ENCODE measurements around the gene RNASE11.
"Not testable (repeated sequence)": the region's sequence is repeated elsewhere in the genome, so short reads cannot be mapped to it uniquely, and the experiment has no call there.

Gene RNASE11

GRCh38 chr14:20570720-20571119 lies 17.1 kb downstream of the RNASE11 start:
- not testable (repeated sequence) for H3K4me1 Mint-ChIP-seq, ATAC-seq, H3K9me3 Mint-ChIP-seq, H3K27me3 Mint-ChIP-seq, H3K4me3 Mint-ChIP-seq, H3K27ac Mint-ChIP-seq
- H3K36me3 Mint-ChIP-seq: peaks cover 11% of the 10 kb centered on the region

- not testable (repeated sequence) for H3K27ac Mint-ChIP-seq, H3K27me3 Mint-ChIP-seq, H3K4me3 Mint-ChIP-seq, H3K4me1 Mint-ChIP-seq, H3K9me3 Mint-ChIP-seq, ATAC-seq
- peaks cover 11% of the 10 kb centered on the region for H3K36me3 Mint-ChIP-seq
These were observed 17.9 kb downstream of the RNASE11 start for GRCh38 chr14:20569865-20570264.

DNA sequence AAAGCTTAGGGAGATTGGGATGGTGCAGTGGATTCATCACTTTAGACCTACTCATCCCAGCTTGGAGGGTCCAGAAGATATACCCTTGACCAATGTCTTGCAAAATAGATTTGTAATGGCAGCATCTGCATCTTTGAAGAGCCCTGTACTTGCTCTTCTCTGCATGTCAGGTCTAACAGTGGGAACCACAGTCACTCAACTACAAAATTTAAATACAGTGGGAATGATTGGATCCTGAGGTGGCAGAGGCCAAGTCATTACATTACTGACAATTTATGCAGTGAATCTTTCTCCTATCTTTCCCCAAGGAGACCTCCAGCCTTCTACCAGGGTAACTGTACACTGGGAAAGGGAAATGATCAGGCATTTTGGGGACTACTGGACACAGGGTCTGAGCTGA lies 18.7 kb downstream of the RNASE11 start:
- ATAC-seq: no peak
- Mint-ChIP-seq H3K27me3 (no peaks in the 10 kb centered on the region), H3K36me3 (peaks cover 11% of the 10 kb centered on the region), H3K9me3 (peaks cover 6% of the 10 kb centered on the region), H3K4me3 (no peak overlapping the region), H3K4me1 (no peaks in the 10 kb centered on the region), H3K27ac (no peak overlapping the region)

DNA sequence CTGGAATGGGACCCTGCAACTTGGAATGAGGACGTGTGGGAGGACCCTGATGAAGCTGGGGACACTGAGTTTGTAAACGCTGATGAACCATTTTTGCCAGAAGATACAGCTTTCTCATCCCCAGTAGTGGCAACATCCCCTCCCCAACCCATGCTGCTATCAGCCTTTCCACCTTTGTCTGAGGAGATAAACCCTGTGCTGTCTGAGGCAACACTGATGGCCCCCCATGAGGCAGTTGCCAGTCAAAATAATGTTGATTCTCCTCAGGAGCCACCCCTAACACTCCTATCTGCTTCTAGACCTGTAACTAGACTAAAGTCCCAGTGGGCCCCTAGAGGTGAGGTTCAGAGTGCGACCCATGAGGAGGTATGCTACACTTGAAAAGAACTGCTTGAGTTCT lies 19.4 kb downstream of the RNASE11 start:
- H3K4me3 Mint-ChIP-seq: no peak overlapping the region
- H3K4me1 Mint-ChIP-seq: no peaks in the 10 kb centered on the region
- H3K27me3 Mint-ChIP-seq: no peaks in the 10 kb centered on the region
- no peak for ATAC-seq
- H3K36me3 Mint-ChIP-seq: peaks cover 11% of the 10 kb centered on the region
- H3K9me3 Mint-ChIP-seq: peaks cover 6% of the 10 kb centered on the region
- no peak overlapping the region for H3K27ac Mint-ChIP-seq

GRCh38 chr14:20567199-20567598 lies 20.6 kb downstream of the RNASE11 start:
- not testable (repeated sequence) for ATAC-seq, H3K4me3 Mint-ChIP-seq, H3K4me1 Mint-ChIP-seq, H3K9me3 Mint-ChIP-seq, H3K27ac Mint-ChIP-seq, H3K27me3 Mint-ChIP-seq
- peaks cover 11% of the 10 kb centered on the region for H3K36me3 Mint-ChIP-seq

GRCh38 chr14:20564501-20564997 lies 23.3 kb downstream of the RNASE11 start:
- ATAC-seq: no peak
- Mint-ChIP-seq H3K27me3 (no peaks in the 10 kb centered on the region), H3K36me3 (peaks cover 11% of the 10 kb centered on the region), H3K4me1 (no peaks in the 10 kb centered on the region), H3K27ac (no peak overlapping the region), H3K4me3 (no peak overlapping the region), H3K9me3 (peaks cover 6% of the 10 kb centered on the region)

GRCh38 chr14:20563971-20564370 lies 23.8 kb downstream of the RNASE11 start:
- no peaks in the 10 kb centered on the region for H3K4me1 Mint-ChIP-seq
- ATAC-seq: no peak
- H3K36me3 Mint-ChIP-seq: peaks cover 11% of the 10 kb centered on the region
- H3K9me3 Mint-ChIP-seq: peaks cover 6% of the 10 kb centered on the region
- no peak overlapping the region for H3K4me3 Mint-ChIP-seq
- H3K27ac Mint-ChIP-seq: no peak overlapping the region
- no peaks in the 10 kb centered on the region for H3K27me3 Mint-ChIP-seq

- Mint-ChIP-seq H3K4me3 (no peak within 1 kb of the TSS), H3K9me3 (no peaks in the 10 kb centered on the region), H3K27me3 (no peaks in the 10 kb centered on the region), H3K36me3 (no peaks in the 10 kb centered on the region), H3K27ac (no peak within 1 kb of the TSS), H3K4me1 (no peaks in the 10 kb centered on the region)
- no peak for ATAC-seq
These were observed 26.8 kb downstream of the RNASE11 start, which contains the start of gene RNASE9 for GRCh38 chr14:20560961-20561360. TSS of gene RNASE9 (minus strand) at chr14:20561047.

GRCh38 chr14:20559461-20559904 lies 28.3 kb downstream of the RNASE11 start:
- no peak overlapping the region for H3K4me3 Mint-ChIP-seq
- H3K4me1 Mint-ChIP-seq: no peaks in the 10 kb centered on the region
- no peaks in the 10 kb centered on the region for H3K27me3 Mint-ChIP-seq
- no peaks in the 10 kb centered on the region for H3K9me3 Mint-ChIP-seq
- no peaks in the 10 kb centered on the region for H3K36me3 Mint-ChIP-seq
- no peak overlapping the region for H3K27ac Mint-ChIP-seq
- ATAC-seq: no peak

- no peak overlapping the region for H3K4me3 Mint-ChIP-seq
- H3K27ac Mint-ChIP-seq: no peak overlapping the region
- H3K27me3 Mint-ChIP-seq: no peaks in the 10 kb centered on the region
- H3K36me3 Mint-ChIP-seq: no peaks in the 10 kb centered on the region
- no peaks in the 10 kb centered on the region for H3K9me3 Mint-ChIP-seq
- no peak for ATAC-seq
- H3K4me1 Mint-ChIP-seq: no peaks in the 10 kb centered on the region
These were observed 30.6 kb downstream of the RNASE11 start for GRCh38 chr14:20557212-20557542.

GRCh38 chr14:20556500-20557211 lies 31.1 kb downstream of the RNASE11 start:
- Mint-ChIP-seq H3K4me3 (no peak overlapping the region), H3K27me3 (no peaks in the 10 kb centered on the region), H3K4me1 (no peaks in the 10 kb centered on the region), H3K36me3 (no peaks in the 10 kb centered on the region), H3K9me3 (no peaks in the 10 kb centered on the region), H3K27ac (no peak overlapping the region)
- ATAC-seq: no peak

DNA sequence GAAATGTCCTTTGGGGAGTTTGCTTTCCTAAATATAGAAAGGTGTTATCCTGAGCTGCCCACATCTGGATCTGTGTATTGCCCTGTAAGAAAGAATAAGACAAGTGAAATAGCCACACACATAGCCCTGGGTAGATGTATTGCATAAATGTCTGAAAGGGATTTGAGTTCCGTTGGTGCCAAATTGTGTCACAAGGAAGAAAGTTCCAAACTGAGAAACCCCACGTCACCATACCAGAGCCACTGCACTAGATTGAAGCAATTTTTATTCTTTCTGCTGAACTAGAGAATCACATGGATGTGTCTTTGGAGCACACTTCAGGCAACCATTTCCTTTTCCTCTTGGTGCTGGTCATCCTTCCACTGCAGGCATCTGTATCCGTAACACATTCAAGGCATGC lies 32.0 kb downstream of the RNASE11 start:
- H3K36me3 Mint-ChIP-seq: no peaks in the 10 kb centered on the region
- no peaks in the 10 kb centered on the region for H3K27me3 Mint-ChIP-seq
- H3K27ac Mint-ChIP-seq: no peak overlapping the region
- no peak overlapping the region for H3K4me3 Mint-ChIP-seq
- no peaks in the 10 kb centered on the region for H3K9me3 Mint-ChIP-seq
- H3K4me1 Mint-ChIP-seq: no peaks in the 10 kb centered on the region
- ATAC-seq: no peak

DNA sequence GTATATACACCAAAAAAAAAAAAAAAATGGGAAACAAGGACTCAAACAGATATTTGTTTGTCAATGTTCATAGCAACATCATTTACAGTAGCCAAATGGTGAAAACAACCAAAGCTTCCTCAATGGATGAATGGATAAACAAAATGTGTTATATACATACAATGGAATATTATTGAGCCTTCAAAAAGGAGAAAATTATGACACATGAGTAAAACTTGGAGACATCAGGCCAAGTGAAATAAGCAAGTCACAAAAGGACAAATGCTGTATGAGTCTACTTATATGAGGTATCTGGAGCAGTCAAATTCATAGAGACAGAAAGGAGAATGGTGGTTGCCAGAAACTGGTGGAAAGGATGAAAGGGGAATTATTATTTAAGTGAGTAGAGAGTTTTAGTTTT lies 34.8 kb downstream of the RNASE11 start:
- no peak overlapping the region for H3K27ac Mint-ChIP-seq
- no peak overlapping the region for H3K4me3 Mint-ChIP-seq
- ATAC-seq: no peak
- no peaks in the 10 kb centered on the region for H3K9me3 Mint-ChIP-seq
- H3K4me1 Mint-ChIP-seq: no peaks in the 10 kb centered on the region
- no peaks in the 10 kb centered on the region for H3K27me3 Mint-ChIP-seq
- H3K36me3 Mint-ChIP-seq: no peaks in the 10 kb centered on the region

DNA sequence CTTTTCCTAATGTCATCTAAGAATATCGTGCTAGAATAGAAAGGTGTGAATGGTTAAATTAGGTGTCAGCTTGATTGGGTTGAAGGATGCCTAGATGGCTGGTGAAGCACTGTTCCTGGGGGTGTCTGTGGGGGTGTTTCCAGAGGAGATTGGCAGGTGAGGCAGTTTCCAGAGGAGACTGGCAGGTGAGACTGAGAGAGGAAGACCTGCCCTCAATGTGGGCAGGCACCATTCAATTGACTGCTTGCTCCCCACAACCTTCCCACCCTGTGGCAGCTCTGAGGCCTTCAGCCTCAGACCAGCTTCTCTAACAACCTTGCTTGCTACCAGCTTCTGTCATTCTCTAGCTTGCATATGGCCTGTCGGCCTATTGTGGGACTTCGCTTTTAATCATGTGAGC lies 36.2 kb downstream of the RNASE11 start:
- no peaks in the 10 kb centered on the region for H3K9me3 Mint-ChIP-seq
- H3K27me3 Mint-ChIP-seq: peaks cover 7% of the 10 kb centered on the region
- no peak overlapping the region for H3K27ac Mint-ChIP-seq
- no peaks in the 10 kb centered on the region for H3K36me3 Mint-ChIP-seq
- no peak overlapping the region for H3K4me3 Mint-ChIP-seq
- no peak for ATAC-seq
- H3K4me1 Mint-ChIP-seq: no peaks in the 10 kb centered on the region

DNA sequence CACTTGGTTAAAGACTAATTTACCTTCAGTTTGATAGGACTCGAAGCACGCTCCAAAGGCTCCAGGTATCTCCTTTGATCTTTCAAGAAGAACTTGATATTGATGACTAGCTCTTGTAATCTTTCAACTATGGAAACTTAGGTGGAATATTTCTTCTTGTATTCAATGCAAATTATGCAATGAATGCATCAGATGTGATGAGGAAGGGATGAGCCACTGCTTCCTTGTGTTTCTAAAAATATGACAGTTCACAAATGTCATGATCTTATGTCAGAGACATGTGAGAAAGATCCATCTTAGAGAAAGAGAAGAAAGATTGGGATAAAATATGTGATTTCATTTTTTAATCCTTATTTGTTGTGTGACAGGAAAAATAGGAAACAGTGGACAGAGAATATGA lies 36.9 kb downstream of the RNASE11 start:
- no peaks in the 10 kb centered on the region for H3K36me3 Mint-ChIP-seq
- H3K27ac Mint-ChIP-seq: no peak overlapping the region
- H3K9me3 Mint-ChIP-seq: no peaks in the 10 kb centered on the region
- H3K4me3 Mint-ChIP-seq: no peak overlapping the region
- H3K27me3 Mint-ChIP-seq: peaks cover 13% of the 10 kb centered on the region
- no peaks in the 10 kb centered on the region for H3K4me1 Mint-ChIP-seq
- no peak for ATAC-seq

DNA sequence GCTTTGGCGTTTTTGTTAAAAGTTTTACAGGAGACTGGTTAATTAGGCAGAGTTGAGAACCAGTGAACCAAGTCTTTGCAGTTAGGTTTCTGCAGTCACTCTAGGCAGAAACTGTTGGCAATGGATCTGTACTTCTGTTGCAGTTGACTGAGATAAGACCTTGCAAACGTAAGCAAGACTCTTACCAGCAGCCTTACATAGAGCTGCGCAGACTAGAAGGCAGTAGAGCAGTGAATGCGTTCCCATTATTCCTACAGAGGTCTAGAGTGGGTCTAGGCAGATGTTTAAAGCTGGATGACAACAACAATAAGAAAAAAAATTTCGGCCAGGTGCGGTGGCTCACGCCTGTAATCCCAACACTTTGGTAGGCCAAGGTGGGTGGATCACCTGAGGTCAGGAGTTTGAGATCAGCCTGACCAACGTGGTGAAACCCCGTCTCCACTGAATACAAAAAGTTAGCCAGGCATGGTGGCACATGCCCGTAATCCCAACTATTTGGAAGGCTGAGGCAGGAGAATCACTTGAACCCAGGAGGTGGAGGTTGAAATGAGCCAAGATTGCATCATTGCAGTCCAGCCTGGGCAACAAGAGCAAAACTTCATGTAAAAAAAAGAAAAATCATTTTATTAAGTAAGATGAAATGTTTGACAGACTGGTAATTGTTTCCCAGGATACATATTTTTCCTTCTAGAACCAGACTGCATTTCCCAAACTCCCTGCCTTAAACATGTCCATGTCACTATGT lies 39.2 kb downstream of the RNASE11 start:
- H3K36me3 Mint-ChIP-seq: no peaks in the 10 kb centered on the region
- H3K9me3 Mint-ChIP-seq: no peaks in the 10 kb centered on the region
- H3K27me3 Mint-ChIP-seq: peaks cover 29% of the 10 kb centered on the region
- no peaks in the 10 kb centered on the region for H3K4me1 Mint-ChIP-seq
- no peak overlapping the region for H3K27ac Mint-ChIP-seq
- no peak for ATAC-seq
- H3K4me3 Mint-ChIP-seq: no peak overlapping the region

All from stimulated activated memory B cell treated with anti-CD40 and anti-IgM and Interleukin-4, amounts not matched to agents 10 μg/mL and 1 μg/mL and 100 μg/mL, for 72 hours (primary cell).